ENCODE results near the gene CACNA2D1.
"Not testable (repeated sequence)": the region's sequence is repeated elsewhere in the genome, so short reads cannot be mapped to it uniquely, and the experiment has no call there.

CACNA2D1 gene

DNA sequence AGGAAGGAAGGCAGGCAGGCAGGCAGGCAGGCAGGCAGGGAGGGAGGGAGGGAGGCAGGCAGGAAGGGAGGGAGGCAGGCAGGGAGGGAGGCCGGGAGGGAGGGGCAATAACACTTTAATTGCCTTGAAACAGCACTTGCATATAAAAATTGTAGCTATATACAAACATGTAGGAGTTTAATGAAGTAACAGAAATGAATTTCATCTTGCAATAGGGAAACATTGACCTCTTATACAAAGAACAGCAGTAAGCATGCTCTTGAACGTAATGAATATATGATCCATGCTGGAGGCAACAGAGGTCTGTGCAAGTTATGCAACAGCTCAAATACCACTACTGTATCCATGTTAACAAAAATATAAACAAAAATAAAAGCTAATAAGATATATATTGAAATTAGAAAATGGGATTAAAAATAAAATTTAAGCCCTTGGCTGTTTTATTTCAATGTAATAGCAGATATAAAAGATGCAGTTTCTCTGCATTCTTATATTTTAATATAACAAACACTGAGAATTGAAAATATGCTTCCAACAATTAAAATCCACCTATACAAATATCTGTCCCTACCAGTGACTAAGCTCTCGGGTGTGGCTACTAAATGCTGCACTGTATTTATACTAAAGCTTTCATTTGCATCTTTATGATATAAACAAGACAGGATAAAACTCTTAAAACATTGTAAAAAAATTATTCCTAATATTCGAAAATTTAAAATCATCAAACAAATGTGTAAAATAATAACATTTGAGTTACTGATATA lies 50.3 kb downstream of the CACNA2D1 start:
- H3K4me1 ChIP-seq = no peaks in the 10 kb centered on the region
- no peaks in the 10 kb centered on the region for H3K9me3 ChIP-seq (ENCODE audit: control insufficient read depth, low read length)
- no peak overlapping the region for H2AFZ ChIP-seq
- H3K27me3 ChIP-seq (ENCODE audit: control insufficient read depth, insufficient read depth, low read length) = no peaks in the 10 kb centered on the region
- H3K4me3 ChIP-seq (ENCODE audit: low read depth, low read length) = no peak overlapping the region
- H3K36me3 ChIP-seq (ENCODE audit: control insufficient read depth, insufficient read depth, low read length) = no peaks in the 10 kb centered on the region
- H3K4me2 ChIP-seq (ENCODE audit: low read length) = no peak overlapping the region
- TF ChIP-seq, protein P1, sequence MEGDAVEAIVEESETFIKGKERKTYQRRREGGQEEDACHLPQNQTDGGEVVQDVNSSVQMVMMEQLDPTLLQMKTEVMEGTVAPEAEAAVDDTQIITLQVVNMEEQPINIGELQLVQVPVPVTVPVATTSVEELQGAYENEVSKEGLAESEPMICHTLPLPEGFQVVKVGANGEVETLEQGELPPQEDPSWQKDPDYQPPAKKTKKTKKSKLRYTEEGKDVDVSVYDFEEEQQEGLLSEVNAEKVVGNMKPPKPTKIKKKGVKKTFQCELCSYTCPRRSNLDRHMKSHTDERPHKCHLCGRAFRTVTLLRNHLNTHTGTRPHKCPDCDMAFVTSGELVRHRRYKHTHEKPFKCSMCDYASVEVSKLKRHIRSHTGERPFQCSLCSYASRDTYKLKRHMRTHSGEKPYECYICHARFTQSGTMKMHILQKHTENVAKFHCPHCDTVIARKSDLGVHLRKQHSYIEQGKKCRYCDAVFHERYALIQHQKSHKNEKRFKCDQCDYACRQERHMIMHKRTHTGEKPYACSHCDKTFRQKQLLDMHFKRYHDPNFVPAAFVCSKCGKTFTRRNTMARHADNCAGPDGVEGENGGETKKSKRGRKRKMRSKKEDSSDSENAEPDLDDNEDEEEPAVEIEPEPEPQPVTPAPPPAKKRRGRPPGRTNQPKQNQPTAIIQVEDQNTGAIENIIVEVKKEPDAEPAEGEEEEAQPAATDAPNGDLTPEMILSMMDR (IDR thresholded peaks at IDR 0.05) = no peak
- H3K27ac ChIP-seq = no peak overlapping the region
- H3K9ac ChIP-seq = no peak overlapping the region
- no peaks in the 10 kb centered on the region for H3K79me2 ChIP-seq

DNA sequence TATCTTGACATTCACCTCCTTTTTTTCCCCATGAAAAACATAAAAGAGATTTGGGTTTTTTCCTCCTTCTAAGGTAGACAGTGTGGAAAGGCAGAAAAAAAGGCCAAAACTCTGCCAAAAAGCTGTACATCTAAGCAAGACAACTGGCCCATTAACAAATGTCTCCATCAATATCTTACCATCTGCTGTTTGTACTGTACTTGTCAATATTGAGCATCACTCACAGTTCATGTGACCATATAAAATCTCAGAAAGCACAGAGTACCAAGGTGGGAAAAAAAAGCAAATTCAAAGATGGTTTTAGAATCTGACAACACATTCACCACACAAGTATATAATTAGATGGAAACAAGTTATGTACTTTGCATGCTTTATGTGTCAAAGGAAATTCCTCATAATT lies 52.6 kb downstream of the CACNA2D1 start:
- TF ChIP-seq, protein P1 (IDR thresholded peaks at IDR 0.05) = no peak
- Histone ChIP-seq H3K4me3 (ENCODE audit: low read depth, low read length) (no peak overlapping the region), H3K9ac (no peak overlapping the region), H3K36me3 (ENCODE audit: control insufficient read depth, insufficient read depth, low read length) (no peaks in the 10 kb centered on the region), H3K4me2 (ENCODE audit: low read length) (no peak overlapping the region), H3K4me1 (no peaks in the 10 kb centered on the region), H3K79me2 (no peaks in the 10 kb centered on the region), H3K9me3 (ENCODE audit: control insufficient read depth, low read length) (no peaks in the 10 kb centered on the region), H3K27ac (no peak overlapping the region), H2AFZ (no peak overlapping the region), H3K27me3 (ENCODE audit: control insufficient read depth, insufficient read depth, low read length) (no peaks in the 10 kb centered on the region)

DNA sequence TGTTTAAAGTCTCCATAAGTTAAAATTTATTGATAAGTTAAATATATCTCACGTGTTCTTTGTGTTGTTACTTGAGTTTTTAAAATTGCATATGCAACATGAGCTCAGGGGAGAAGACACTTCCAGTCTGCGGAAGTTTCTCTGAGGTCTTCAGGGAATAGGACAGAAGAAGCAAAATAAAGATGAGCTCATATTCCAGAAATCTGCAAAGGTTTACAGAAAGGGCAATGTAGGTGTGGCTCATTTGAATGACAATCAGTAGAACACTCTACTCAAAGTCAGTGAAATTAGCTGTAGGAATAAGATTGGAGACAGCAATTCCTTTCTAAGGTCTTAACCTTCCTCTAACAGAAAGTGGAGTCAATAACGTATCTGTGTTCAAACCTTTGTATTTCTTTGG lies 53.7 kb downstream of the CACNA2D1 start:
- Histone ChIP-seq H3K4me3 (ENCODE audit: low read depth, low read length) (no peak overlapping the region), H3K9ac (no peak overlapping the region), H3K79me2 (no peaks in the 10 kb centered on the region), H2AFZ (no peak overlapping the region), H3K4me1 (no peaks in the 10 kb centered on the region), H3K27me3 (ENCODE audit: control insufficient read depth, insufficient read depth, low read length) (no peaks in the 10 kb centered on the region), H3K36me3 (ENCODE audit: control insufficient read depth, insufficient read depth, low read length) (no peaks in the 10 kb centered on the region), H3K9me3 (ENCODE audit: control insufficient read depth, low read length) (no peaks in the 10 kb centered on the region), H3K27ac (no peak overlapping the region), H3K4me2 (ENCODE audit: low read length) (no peak overlapping the region)
- TF ChIP-seq, protein P1 (IDR thresholded peaks at IDR 0.05) = no peak

DNA sequence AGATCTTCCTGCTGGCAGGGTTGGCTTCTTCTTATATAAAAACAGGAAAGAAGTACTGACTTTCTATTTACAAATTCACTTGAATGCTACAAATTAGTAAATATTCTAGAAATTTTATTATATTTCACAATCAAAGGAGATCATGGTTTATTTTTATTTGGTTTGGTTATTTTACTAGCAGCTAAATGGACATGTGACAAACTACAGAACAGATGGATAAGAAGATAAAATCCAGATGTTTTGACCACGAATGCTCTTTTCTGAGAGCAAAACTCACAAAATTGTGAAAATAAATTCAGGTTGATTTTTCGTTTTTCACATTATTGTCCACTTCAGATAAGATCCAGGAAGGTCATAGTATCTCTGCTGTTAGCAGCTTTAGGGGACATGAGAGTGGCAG lies 55.4 kb downstream of the CACNA2D1 start:
- Histone ChIP-seq H3K79me2 (no peaks in the 10 kb centered on the region), H3K9me3 (ENCODE audit: control insufficient read depth, low read length) (no peaks in the 10 kb centered on the region), H3K4me3 (ENCODE audit: low read depth, low read length) (no peak overlapping the region), H3K27ac (no peak overlapping the region), H3K27me3 (ENCODE audit: control insufficient read depth, insufficient read depth, low read length) (no peaks in the 10 kb centered on the region), H3K36me3 (ENCODE audit: control insufficient read depth, insufficient read depth, low read length) (no peaks in the 10 kb centered on the region), H3K9ac (no peak overlapping the region), H3K4me2 (ENCODE audit: low read length) (no peak overlapping the region), H2AFZ (no peak overlapping the region), H3K4me1 (no peaks in the 10 kb centered on the region)
- TF ChIP-seq, protein P1 (IDR thresholded peaks at IDR 0.05) = no peak

DNA sequence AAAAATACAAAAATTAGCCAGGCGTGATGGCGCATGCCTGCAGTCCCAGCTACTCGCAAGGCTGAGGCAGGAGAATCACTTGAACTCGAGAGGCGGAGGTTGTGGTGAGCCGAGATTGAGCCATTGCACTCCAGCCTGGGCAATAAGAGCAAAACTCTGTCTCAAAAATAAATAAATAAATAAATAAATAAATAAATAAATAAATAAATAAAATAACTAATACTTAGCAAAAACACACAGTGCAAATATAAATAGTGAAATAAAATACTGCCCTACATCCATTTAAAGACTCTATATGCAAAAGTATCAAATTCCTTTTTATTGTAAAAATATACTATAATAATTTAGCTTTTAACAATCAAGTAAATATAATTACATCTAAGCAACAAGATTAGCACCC lies 57.0 kb downstream of the CACNA2D1 start:
- not testable (repeated sequence) for H3K79me2 ChIP-seq; H3K27ac ChIP-seq; H3K36me3 ChIP-seq (ENCODE audit: control insufficient read depth, insufficient read depth, low read length); H2AFZ ChIP-seq; H3K9me3 ChIP-seq (ENCODE audit: control insufficient read depth, low read length); H3K9ac ChIP-seq; H3K4me2 ChIP-seq (ENCODE audit: low read length); H3K27me3 ChIP-seq (ENCODE audit: control insufficient read depth, insufficient read depth, low read length); H3K4me3 ChIP-seq (ENCODE audit: low read depth, low read length); H3K4me1 ChIP-seq

Measured in parathyroid adenoma (tissue), 2 donors.